Heart left ventricle (tissue), 16 donors: ENCODE results near the gene SCRT2. TPM values are rescaled to one million over a fixed set of nuclear protein-coding genes. Genes with fewer than 3 reads are reported as not detected.
A peak's percentile ranks its signal among the peaks of the same experiment; 100 is the strongest.
"Not testable (repeated sequence)": the region's sequence is repeated elsewhere in the genome, so short reads cannot be mapped to it uniquely, and the experiment has no call there.

Experiments
- ATAC-seq, 4 donors: fragments of 200-7000 bp; cut with Tn5 transposase; one replicate each; pipeline ENCODE4 v1.9.1; 2020 to 2022; ENCODE audit warnings: moderate library complexity in 4 of 4, mild to moderate bottlenecking in 3 of 4, moderate number of reproducible peaks in 1 of 4
- DNase-seq, 5 donors: peaks; one replicate each; pipeline ENCODE4 v3.0.0-alpha.2; 2020
- H3K27ac ChIP-seq, 12 donors: fragments of 200-600 bp; sonication (generic) in 4 of 12; one replicate each; pipeline versions ENCODE4 v1.5.0 to v1.8.0; 2016 to 2022; ENCODE audit warnings: mild to moderate bottlenecking in 2 of 12
- H3K27me3 ChIP-seq, 9 donors: fragments of 200-600 bp; sonication (generic) in 2 of 9; one replicate each; pipeline versions ENCODE4 v1.5.1 to v1.8.0; 2016 to 2022; ENCODE audit warnings: mild to moderate bottlenecking in 3 of 9
- H3K36me3 ChIP-seq, 9 donors: fragments of 200-600 bp; sonication (generic) in 2 of 9; one replicate each; pipeline versions ENCODE4 v1.5.0 to v1.8.0; 2018 to 2022; ENCODE audit warnings: mild to moderate bottlenecking in 2 of 9
- H3K4me1 ChIP-seq, 12 donors: fragments of 200-600 bp; sonication (generic) in 4 of 12; one replicate each; pipeline versions ENCODE4 v1.5.0 to v1.8.0; 2016 to 2022; ENCODE audit warnings: mild to moderate bottlenecking in 3 of 12
- H3K4me3 ChIP-seq, 12 donors: fragments of 200-600 bp; sonication (generic) in 4 of 12; one replicate each; pipeline versions ENCODE4 v1.5.0 to v1.8.0; 2017 to 2022; ENCODE audit warnings: mild to moderate bottlenecking in 9 of 12, moderate library complexity in 4 of 12
- H3K9me3 ChIP-seq, 12 donors: fragments of 200-600 bp; sonication (generic) in 4 of 12; one replicate each; pipeline versions ENCODE4 v1.5.0 to v1.8.0; 2016 to 2022; ENCODE audit warnings: mild to moderate bottlenecking in 1 of 12
- CTCF ChIP-seq, 12 donors: fragments of 200-600 bp; sonication (generic) in 4 of 12; IDR thresholded peaks; one replicate each; pipeline versions ENCODE4 v1.5.0 to v1.8.0; 2018 to 2022; ENCODE audit warnings: antibody characterized with exemption in 12 of 12, mild to moderate bottlenecking in 5 of 12
- POLR2A ChIP-seq, 2 donors: fragments of 450-650 bp; IDR thresholded peaks; one replicate each; pipeline ENCODE4 v1.6.1; 2017; ENCODE audit warnings: antibody characterized with exemption in 2 of 2, mild to moderate bottlenecking in 2 of 2, moderate library complexity in 2 of 2
- WGBS, 4 donors: extraction: QIAGEN DNeasy Blood & Tissue Kit in 2 of 4; methylation state at CpG; one replicate each; pipeline versions ENCODE4 v1.1.5 to v1.1.7; 2013 to 2018; 5-methylcytosine and 5-hydroxymethylcytosine counted together
- intact Hi-C, 10 donors: fragments of 100-400 bp; cut with DNase I; formaldehyde crosslinking; loops; one replicate each; pipeline versions ENCODE4 v1.11.1 to v1.14.2; 2022
- long read RNA-seq, 3 donors: library from polyadenylated mRNA; unstranded; transcript quantifications; one replicate each; pipeline ENCODE4 v2.0.0, GENCODE V29; 2020 to 2021
- polyA plus RNA-seq, 2 donors: library from polyadenylated mRNA; stranded (reverse); fragments of 200-250 nt; gene quantifications; one replicate each; pipeline ENCODE4 v1.2.3, GENCODE V29; 2013
- total RNA-seq, 9 donors: library from RNA; depleted of rRNA in 2 of 9; stranded (reverse); fragments of >200 nt in 2 of 9; fragmentation: NEBNext Ultra II Directional in 3 of 9; extraction: Animal tissue kit (Norgen Biotek cat#: 25700) in 3 of 9; gene quantifications; one replicate each; pipeline versions ENCODE4 v1.1.0 to v1.2.4, GENCODE V29; 2016 to 2023
- donor health status: ischemic (EF 13 %, LVEDD 7.1; RV severe dilation, severe dysfunction).
- donor health status: healthy with polysubstance abuse.
- donor health status: DM: no; HTN: yes; CAD: no.
- donor health status: DM: no; HTN: no; CAD: no.
- donor health status: ischemic (EF 25% LVEDD 6.9; RV normal size, moderate dysfunction).
- donor health status: ischemic (EF 25% LVEDD 5.7; RV mildly dilated, moderate dysfunction).
- donor health status: healthy.
- donor health status: DM: yes; HTN: yes; CAD: no.
- donor health status: ischemic (EF 35%, LVEDD 5.7; RV mildly dilated, moderate dysfunction).
- donor health status: nonischemic (EF 11% LVEDD 7.7; RV severe dilation, severe dysfunction).
- donor health status: DM: yes; HTN: yes; CAD: no.
- donor health status: PGD.
- donor health status: ischemic (EF 29% LVEDD 5.4; RV normal size, mild dysfunction).
- donor health status: nonischemic (EF 23%, LVEDD 6.1; RV moderate dilation, normal function).

SCRT2 gene
- not detected for total RNA-seq
- polyA plus RNA-seq = not detected
- long read RNA-seq, donor 1 = 0 reads
- long read RNA-seq, donor 2 = 0 reads
- long read RNA-seq, donor 3 = 0 reads

GRCh38 chr20:675453-676314, at the start of gene SCRT2:
Gene SCRT2, minus strand, starts transcription at chr20:675802. Its CDS starts 201 bp downstream, at chr20:675601.
- Histone ChIP-seq H3K36me3 (no peaks in the 10 kb centered on the region), H3K4me3 (peak within 1 kb of the TSS in 9 of 12 donors; percentile 5 to 49 (median 36)), H3K27ac (no peak within 1 kb of the TSS), H3K4me1 (peaks cover 7 to 34% (median 17%) of the 10 kb centered on the region in 12 donors), H3K9me3 (no peaks in the 10 kb centered on the region), H3K27me3 (peaks cover 0 to 66% (median 34%) of the 10 kb centered on the region in 9 donors)
- TF ChIP-seq CTCF (IDR thresholded peaks at IDR 0.05) = no peak
- ATAC-seq (peak; percentile 50 to 97 (median 92)), DNase-seq (peak; percentile 83 to 92 (median 86))
- WGBS, 4 donors = 0 to 2% (median 1%) methylated on average over 52 to 69 of the region's 69 CpGs
- intact Hi-C loops = loop anchor here in 1 of 10 donors (2.0 kb wide), 1 partner anchor 69 kb away; no protein-coding TSS in a partner anchor

GRCh38 chr20:724797-725196, 49.2 kb upstream of the SCRT2 start:
- H3K9me3 ChIP-seq, H3K4me3 ChIP-seq, ATAC-seq, H3K27ac ChIP-seq, H3K36me3 ChIP-seq, DNase-seq: not testable (repeated sequence)
- intact Hi-C loops = loop anchor here in 7 of 10 donors (5.0 to 10.0 kb wide), 5 partner anchors 52 to 162 kb away; partner anchors contain the start of gene SRXN1 (in 5 of the 7)
- peaks cover 0 to 13% (median 3%) of the 10 kb centered on the region in 12 donors for H3K4me1 ChIP-seq
- WGBS, 4 donors = 77 to 89% (median 85%) methylated on average over 7 of the region's 7 CpGs
- peaks cover 0 to 47% (median 9%) of the 10 kb centered on the region in 9 donors for H3K27me3 ChIP-seq

- H3K36me3 ChIP-seq = no peaks in the 10 kb centered on the region
- peak in 2 of 5 donors; percentile 30 to 67 for DNase-seq
- TF ChIP-seq POLR2A (IDR thresholded peaks at IDR 0.05) (no peak), CTCF (IDR thresholded peaks at IDR 0.05) (no peak)
- peaks cover 0 to 3% (median 0%) of the 10 kb centered on the region in 12 donors for H3K9me3 ChIP-seq
- H3K4me1 ChIP-seq = peaks cover 0 to 11% (median 3%) of the 10 kb centered on the region in 12 donors
- no peak overlapping the region for H3K4me3 ChIP-seq
- peaks cover 0 to 38% (median 8%) of the 10 kb centered on the region in 9 donors for H3K27me3 ChIP-seq
- intact Hi-C loops = loop anchor here in 1 of 10 donors (10.0 kb wide), 1 partner anchor 69 kb away; the partner anchor contains the start of gene SRXN1
- 53 to 62% (median 57%) methylated on average over 6 to 8 of the region's 8 CpGs for WGBS, 4 donors
- H3K27ac ChIP-seq = no peak overlapping the region
- ATAC-seq = peak in 2 of 4 donors; percentile 48 to 64
Observed at GRCh38 chr20:723756-724155, 48.2 kb upstream of the SCRT2 start.

GRCh38 chr20:722822-723644, 47.4 kb upstream of the SCRT2 start:
- H3K4me1 ChIP-seq = peaks cover 0 to 4% (median 0%) of the 10 kb centered on the region in 12 donors
- peaks cover 0 to 31% (median 5%) of the 10 kb centered on the region in 9 donors for H3K27me3 ChIP-seq
- WGBS, 4 donors = 82 to 86% (median 84%) methylated on average over 11 of the region's 11 CpGs
- ATAC-seq = no peak
- H3K4me3 ChIP-seq = no peak overlapping the region
- TF ChIP-seq POLR2A (IDR thresholded peaks at IDR 0.05) (no peak), CTCF (IDR thresholded peaks at IDR 0.05) (no peak)
- DNase-seq = no peak
- H3K27ac ChIP-seq = no peak overlapping the region
- peaks cover 0 to 3% (median 0%) of the 10 kb centered on the region in 12 donors for H3K9me3 ChIP-seq
- intact Hi-C loops = loop anchor here in 1 of 10 donors (10.0 kb wide), 1 partner anchor 68 kb away; the partner anchor contains the start of gene SRXN1
- no peaks in the 10 kb centered on the region for H3K36me3 ChIP-seq
